Raji (cell line): ENCODE measurements around the gene SPDL1.

ENCODE experiments used
- POLR2A ChIP-seq: IDR thresholded peaks from 2 replicates; pipeline ENCODE4 v1.6.1; 2011; ENCODE audit warnings: low read depth, low read length, control low read depth; ENCODE audit not compliant: insufficient read depth

The SPDL1 gene, protein sequence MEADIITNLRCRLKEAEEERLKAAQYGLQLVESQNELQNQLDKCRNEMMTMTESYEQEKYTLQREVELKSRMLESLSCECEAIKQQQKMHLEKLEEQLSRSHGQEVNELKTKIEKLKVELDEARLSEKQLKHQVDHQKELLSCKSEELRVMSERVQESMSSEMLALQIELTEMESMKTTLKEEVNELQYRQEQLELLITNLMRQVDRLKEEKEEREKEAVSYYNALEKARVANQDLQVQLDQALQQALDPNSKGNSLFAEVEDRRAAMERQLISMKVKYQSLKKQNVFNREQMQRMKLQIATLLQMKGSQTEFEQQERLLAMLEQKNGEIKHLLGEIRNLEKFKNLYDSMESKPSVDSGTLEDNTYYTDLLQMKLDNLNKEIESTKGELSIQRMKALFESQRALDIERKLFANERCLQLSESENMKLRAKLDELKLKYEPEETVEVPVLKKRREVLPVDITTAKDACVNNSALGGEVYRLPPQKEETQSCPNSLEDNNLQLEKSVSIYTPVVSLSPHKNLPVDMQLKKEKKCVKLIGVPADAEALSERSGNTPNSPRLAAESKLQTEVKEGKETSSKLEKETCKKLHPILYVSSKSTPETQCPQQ

GRCh38 chr5:169583424-169584220, at the start of gene SPDL1:
Gene SPDL1 (plus strand): TSS chr5:169583773. CDS start chr5:169588417, 4,644 bp downstream.
- TF ChIP-seq POLR2A, result peak; percentile 94

- no peak for TF ChIP-seq POLR2A
Measured at GRCh38 chr5:169534311-169534880, 49.2 kb upstream of the SPDL1 start.

GRCh38 chr5:169534939-169535338, 48.6 kb upstream of the SPDL1 start:
- TF ChIP-seq POLR2A, result no peak

DNA sequence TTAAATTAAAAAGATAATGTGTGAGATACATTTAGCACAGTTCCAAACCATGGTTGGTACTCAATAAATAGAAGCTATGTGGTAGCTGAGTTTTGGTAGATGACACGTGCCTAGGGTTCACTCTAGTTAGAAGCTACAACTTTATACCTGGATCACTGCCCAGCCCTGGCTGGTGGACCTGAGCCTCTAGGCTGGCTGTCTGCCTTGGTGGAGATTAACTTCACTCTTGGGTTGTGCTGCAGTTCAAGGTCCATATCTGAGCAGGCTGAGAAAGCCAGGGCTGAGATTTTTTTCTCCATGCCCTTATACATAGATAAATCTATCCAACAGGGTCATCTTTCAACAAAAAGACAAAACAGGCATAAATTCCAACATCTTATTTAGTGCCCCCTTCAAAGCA, 44.6 kb upstream of the SPDL1 start:
- no peak for TF ChIP-seq POLR2A

DNA sequence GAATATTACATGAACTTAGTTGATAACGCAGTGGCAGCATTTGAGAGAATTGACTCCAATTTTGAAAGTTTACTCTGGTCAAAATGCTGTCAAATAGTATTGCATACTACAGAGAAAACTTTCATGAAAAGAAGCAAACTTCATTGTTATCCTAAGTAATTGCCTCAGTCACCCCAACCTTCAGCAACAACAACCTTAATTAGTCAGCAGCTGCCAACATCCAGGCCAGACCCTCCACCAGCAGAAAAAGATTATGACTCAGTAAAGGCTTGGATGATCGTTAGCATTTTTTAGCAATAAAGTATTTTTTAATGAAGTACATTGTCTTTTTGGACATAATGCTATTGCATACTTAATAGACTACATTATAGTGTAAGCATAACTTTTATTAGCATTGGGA, 40.8 kb upstream of the SPDL1 start:
- TF ChIP-seq POLR2A, result no peak

- no peak for TF ChIP-seq POLR2A
Measured at GRCh38 chr5:169544264-169544950, 39.2 kb upstream of the SPDL1 start.

DNA sequence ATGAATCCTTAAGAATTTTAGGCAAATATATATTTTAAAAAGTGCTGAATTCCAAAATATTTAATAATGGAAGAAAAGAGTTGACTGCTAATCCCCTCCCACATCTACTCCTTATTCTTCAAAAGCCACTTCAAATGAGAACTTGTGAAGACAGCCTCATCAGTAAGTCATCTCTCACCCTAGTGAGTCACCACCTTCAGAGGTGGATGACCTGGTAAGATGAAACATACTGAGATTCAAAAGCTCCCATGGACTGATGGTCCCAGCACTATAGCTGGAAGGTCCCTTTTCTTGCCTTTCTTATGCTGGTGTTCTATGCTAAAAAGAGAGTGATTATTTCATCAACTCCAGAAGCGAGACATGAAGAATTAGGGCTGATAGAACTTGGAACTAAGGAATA, 37.8 kb upstream of the SPDL1 start:
- no peak for TF ChIP-seq POLR2A

- TF ChIP-seq POLR2A, result no peak
Measured at GRCh38 chr5:169546346-169546745, 37.2 kb upstream of the SPDL1 start.

- TF ChIP-seq POLR2A, result no peak
Measured at GRCh38 chr5:169547508-169547907, 36.1 kb upstream of the SPDL1 start.

DNA sequence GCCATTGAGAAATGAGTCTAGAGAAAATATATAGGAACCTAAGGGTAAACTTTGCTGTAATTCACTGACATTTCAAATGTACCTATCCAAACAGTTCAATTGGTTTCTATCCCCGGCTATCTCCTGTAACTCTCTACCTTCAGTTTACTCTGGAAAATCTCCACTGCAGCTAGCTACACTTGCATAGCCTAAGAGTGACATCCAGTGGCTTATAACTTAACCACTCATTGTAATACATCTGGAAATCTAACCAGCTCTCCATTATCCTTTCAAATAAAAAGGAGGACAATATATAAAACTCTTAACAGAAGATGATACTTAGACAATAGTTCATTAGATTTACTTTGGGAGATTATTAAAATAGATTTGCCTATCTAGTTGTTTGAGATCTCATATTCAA, 35.3 kb upstream of the SPDL1 start:
- no peak for TF ChIP-seq POLR2A

DNA sequence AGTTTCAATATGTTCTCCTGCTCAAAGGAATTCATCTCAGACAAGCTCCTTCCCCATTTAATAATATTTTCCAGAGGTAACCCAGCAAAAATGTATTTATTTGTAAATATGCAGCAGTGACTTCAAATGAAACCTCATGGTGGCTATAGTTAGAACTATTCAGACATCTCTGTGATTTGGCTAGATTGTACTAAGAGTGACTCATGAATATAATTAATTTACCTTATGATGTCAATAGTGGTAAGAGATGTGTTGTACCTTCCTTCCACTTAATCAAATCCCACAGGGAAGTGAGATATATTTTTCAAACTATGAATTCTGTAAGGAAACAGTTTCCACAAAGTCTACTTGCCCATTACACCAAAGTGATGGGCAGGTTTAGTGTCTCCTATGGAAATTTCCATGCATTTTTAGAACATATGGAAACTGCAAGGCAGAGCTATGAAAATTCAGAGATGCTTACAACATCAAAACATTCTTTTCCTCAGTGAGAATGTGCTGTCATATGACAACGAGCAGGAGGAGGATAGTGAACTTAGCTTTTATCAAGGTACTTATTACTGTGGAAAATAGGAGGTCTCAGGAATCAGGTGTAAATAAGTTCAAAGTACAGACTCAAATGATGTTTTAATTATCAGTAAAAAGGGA, 34.0 kb upstream of the SPDL1 start:
- no peak for TF ChIP-seq POLR2A

- no peak for TF ChIP-seq POLR2A
Measured at GRCh38 chr5:169550227-169550626, 33.3 kb upstream of the SPDL1 start.

DNA sequence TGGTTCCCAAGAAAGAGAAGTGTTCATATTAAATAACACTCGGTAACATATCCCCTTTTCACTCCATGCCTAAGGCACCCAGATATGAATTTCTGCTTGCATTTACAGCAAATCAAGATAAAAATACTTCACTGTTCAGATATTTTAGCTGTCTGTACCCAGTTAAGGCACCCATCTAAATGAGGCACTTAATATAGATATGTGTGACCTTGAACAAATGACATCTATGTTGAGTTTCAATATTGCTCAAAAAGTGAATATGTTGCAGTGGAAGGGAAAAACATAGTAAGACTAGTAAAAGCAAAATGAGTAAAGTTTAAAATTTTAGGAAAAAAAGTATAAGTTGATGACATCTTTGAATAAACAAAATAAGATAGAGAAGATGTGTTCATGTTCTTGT, 32.4 kb upstream of the SPDL1 start:
- TF ChIP-seq POLR2A, result no peak

DNA sequence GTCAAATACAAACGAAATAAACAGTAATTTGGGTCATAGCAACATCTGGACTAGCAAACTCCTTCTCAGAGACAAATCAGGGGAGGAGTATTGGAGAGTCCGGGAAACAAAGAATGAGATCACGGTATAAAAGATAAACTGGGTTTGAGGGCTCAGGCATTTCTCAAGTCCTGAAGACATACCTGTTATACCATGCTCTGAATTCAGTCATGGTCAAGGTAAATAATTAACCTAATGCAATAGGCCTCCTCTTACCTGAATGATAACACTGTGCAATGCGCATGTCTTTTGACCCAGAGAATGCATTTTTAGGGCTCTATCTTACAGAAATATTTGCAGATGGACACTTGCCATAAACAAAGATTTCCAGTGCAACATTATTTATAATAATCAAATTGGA, 31.9 kb upstream of the SPDL1 start:
- TF ChIP-seq POLR2A, result no peak
